ENCODE results near the gene TMPRSS3.

Gene TMPRSS3

DNA sequence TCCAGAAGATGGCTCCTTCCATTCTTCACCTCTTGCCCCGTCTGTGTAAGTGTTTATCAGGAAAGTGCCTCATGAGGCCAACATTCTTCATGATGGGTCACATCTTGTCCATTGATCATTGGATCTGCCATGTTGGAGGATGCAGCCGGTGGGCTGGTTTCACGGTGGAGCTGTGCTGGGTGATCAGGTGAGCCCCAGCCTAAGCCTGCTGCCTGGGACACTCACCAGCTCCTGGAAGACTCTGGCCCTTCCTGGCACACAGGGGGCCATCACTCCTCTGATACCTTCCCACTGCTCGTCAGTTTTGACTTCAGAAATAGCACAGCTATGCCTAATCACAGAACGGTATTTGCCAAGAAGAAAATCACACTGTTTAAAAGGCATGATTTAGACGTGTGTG lies 46.1 kb upstream of the TMPRSS3 start:
- Histone ChIP-seq H3K4me3 (ENCODE audit: low read depth, low read length) (no peak overlapping the region), H3K4me1 (no peaks in the 10 kb centered on the region), H3K9me3 (no peaks in the 10 kb centered on the region), H3K36me3 (no peaks in the 10 kb centered on the region), H3K27me3 (no peaks in the 10 kb centered on the region)
- DNase-seq = no peak
- TF ChIP-seq, protein P1, sequence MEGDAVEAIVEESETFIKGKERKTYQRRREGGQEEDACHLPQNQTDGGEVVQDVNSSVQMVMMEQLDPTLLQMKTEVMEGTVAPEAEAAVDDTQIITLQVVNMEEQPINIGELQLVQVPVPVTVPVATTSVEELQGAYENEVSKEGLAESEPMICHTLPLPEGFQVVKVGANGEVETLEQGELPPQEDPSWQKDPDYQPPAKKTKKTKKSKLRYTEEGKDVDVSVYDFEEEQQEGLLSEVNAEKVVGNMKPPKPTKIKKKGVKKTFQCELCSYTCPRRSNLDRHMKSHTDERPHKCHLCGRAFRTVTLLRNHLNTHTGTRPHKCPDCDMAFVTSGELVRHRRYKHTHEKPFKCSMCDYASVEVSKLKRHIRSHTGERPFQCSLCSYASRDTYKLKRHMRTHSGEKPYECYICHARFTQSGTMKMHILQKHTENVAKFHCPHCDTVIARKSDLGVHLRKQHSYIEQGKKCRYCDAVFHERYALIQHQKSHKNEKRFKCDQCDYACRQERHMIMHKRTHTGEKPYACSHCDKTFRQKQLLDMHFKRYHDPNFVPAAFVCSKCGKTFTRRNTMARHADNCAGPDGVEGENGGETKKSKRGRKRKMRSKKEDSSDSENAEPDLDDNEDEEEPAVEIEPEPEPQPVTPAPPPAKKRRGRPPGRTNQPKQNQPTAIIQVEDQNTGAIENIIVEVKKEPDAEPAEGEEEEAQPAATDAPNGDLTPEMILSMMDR (IDR thresholded peaks at IDR 0.05; ENCODE audit: low read depth, low read length) = no peak

DNA sequence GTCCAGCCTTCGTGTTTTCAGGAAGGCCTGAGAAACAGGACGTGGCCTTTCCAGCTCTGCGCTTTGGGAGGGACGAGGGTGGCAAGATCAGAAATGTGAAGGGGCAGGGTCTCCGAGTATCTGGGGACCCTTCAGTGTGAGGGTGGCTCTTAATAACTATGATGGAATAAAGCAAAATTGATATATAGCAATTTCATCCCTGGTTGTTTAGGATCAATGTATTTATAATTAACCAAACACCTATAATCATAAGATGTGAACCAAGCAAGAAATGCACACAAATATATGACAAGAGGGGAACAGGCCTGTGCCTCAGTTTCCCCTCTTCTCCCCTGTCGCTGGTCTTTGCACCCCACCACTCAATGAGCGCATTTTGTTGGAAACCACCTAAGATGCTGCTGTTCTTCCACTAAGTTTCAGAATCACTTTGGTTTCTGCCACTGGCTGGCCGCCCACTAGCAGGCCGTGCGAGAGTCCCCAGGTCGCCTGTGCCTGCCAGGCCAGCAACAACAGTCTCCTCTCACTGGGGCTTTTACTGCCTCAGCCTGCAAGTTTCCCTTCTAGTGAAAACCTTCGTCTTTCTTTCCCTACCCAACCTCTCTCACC lies 44.4 kb upstream of the TMPRSS3 start:
- no peaks in the 10 kb centered on the region for H3K36me3 ChIP-seq
- H3K9me3 ChIP-seq = no peaks in the 10 kb centered on the region
- H3K4me1 ChIP-seq = no peaks in the 10 kb centered on the region
- H3K4me3 ChIP-seq (ENCODE audit: low read depth, low read length) = no peak overlapping the region
- TF ChIP-seq, protein P1 (IDR thresholded peaks at IDR 0.05; ENCODE audit: low read depth, low read length) = no peak
- no peaks in the 10 kb centered on the region for H3K27me3 ChIP-seq
- DNase-seq = no peak

DNA sequence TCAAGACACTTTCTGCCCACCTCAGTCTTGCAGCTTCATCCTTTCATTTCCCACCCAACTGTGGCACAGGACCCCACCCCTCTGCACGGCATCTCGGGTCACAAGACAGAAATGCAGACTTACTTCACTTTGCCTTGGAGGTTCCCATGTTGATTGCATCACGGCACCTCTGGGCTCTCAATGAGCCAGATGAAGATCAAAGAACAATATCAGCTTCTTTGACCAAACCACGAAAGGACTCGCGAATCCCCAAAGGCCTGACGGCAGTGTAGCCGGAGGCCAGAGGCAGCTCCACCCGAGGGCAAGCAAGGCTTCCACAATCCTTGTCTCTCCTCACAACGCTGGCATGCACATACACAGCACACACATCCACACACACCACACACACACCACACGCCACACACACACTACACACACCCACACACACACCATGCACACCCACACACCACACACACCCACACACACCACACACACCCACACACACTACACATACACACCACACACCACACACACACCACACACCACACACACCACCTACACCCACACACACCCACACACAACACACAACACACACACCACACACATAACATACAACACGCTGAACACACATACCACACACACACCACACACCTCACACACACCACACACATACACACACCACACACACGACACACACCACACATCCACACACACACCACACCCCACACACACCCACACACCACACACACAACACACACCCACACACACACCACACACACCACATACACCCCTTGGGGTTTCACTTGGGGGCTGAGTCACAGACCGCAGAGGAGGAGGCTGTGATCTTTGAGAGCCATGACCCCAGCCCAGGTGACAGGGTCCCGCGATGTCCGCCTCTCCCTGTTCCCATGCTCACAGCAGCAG lies 43.7 kb upstream of the TMPRSS3 start:
- Histone ChIP-seq H3K36me3 (no peaks in the 10 kb centered on the region), H3K27me3 (no peaks in the 10 kb centered on the region), H3K9me3 (no peaks in the 10 kb centered on the region; the same call in 1 of the 2 replicates), H3K4me3 (ENCODE audit: low read depth, low read length) (no peak overlapping the region), H3K4me1 (no peaks in the 10 kb centered on the region)
- no peak for DNase-seq
- TF ChIP-seq, protein P1 (IDR thresholded peaks at IDR 0.05; ENCODE audit: low read depth, low read length) = no peak

DNA sequence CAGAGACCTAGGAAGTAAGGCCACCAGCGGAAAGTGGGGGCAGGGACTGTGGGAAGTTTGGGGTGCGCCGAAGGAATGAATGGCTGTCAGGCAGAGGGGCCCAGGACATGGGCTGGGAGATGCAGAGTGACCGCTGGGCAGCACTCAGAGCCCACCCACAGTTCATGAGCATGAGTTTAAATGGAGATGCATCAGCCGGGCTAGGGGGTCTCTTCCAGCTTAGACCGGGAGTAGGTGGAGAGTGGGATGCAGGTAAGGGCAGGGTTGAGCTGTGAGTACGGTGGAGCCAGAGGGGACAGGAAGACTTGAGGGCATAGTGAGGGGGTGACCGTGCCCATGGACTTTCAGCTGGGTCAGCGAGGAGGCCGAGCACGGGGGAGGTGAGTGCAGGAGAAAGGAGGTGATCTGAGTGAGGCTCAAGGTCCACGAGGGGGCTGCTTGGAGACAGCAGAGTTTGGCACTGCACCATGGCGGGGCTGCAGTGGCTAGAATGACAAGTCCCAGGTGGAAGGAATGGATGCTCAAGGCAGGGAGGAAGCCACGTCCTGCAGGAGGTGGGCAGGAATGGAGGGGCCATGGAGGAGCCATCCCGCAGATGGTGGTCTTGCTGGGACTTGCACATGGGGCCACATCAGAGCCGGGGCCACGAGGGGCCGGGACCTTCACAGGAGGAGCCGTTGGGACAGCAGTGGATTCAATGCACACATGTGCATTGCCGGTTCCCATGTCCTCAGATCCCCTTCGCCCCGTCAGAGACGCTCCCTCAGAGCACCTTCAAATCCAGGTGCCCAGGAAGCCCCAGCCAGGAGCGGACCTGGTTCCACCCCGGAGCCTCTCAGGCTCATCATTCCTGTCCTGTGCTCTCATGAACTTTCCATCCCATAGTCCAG lies 42.7 kb upstream of the TMPRSS3 start:
- H3K4me1 ChIP-seq = no peaks in the 10 kb centered on the region
- no peak for DNase-seq
- no peak overlapping the region for H3K4me3 ChIP-seq (ENCODE audit: low read depth, low read length)
- H3K36me3 ChIP-seq = no peaks in the 10 kb centered on the region
- TF ChIP-seq, protein P1 (IDR thresholded peaks at IDR 0.05; ENCODE audit: low read depth, low read length) = no peak
- H3K9me3 ChIP-seq = no peaks in the 10 kb centered on the region; the same call in 1 of the 2 replicates
- no peaks in the 10 kb centered on the region for H3K27me3 ChIP-seq

DNA sequence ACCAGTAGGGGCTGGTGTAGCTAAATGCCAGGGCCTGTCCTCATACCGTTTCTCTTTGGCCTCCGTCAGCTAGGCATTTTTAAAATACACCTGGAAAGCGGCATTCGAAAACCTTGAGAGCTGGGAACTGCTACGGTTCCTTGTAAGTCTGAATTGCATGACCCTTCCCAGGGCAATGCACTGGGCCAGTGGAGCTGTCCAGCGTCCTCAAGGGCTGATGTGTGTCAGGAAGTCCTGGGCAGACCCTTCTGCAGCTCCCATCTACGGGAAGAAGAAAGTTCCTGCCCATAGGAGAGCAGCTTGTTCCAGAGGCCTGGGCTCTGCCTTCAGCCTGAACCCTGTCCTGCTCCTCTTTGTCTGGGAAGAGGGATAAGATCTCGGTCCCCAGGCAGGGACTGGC lies 41.9 kb upstream of the TMPRSS3 start:
- DNase-seq = no peak
- no peak overlapping the region for H3K4me3 ChIP-seq (ENCODE audit: low read depth, low read length)

More for the DNA sequence above, 41.9 kb upstream of the TMPRSS3 start:
- H3K4me1 ChIP-seq = no peaks in the 10 kb centered on the region
- TF ChIP-seq, protein P1 (IDR thresholded peaks at IDR 0.05; ENCODE audit: low read depth, low read length) = no peak
- no peaks in the 10 kb centered on the region; the same call in 1 of the 2 replicates for H3K9me3 ChIP-seq
- H3K36me3 ChIP-seq = no peaks in the 10 kb centered on the region
- no peaks in the 10 kb centered on the region for H3K27me3 ChIP-seq
